ENCODE measurements around the gene DLGAP5. TPM values are rescaled to one million over a fixed set of nuclear protein-coding genes. Genes with fewer than 3 reads are reported as not detected.
A peak's percentile ranks its signal among the peaks of the same experiment; 100 is the strongest.

The DLGAP5 gene
- polyA plus RNA-seq, 4 donors: 0.81 to 13.2 (median 6.6) TPM

- WGBS, 3 donors: 79 to 89% (median 85%) methylated on average over 7 of the region's 7 CpGs
- no peak overlapping the region for H3K4me3 ChIP-seq (ENCODE audit: low read depth in 1 of 3, low read length in 3 of 3)
- FAIRE-seq (no peak), DNase-seq (peak in 1 of 2 donors; percentile 60)
- H3K27me3 ChIP-seq (ENCODE audit: control insufficient read depth in 3 of 3, insufficient read depth in 3 of 3, low read length in 3 of 3): no peaks in the 10 kb centered on the region
- peak overlapping the region in 2 of 3 donors; percentile 53 to 77 for H3K27ac ChIP-seq (ENCODE audit: low read depth in 1 of 3, low read length in 2 of 3)
- no peaks in the 10 kb centered on the region for H3K9me3 ChIP-seq (ENCODE audit: control insufficient read depth in 2 of 2, insufficient read depth in 1 of 2, low read depth in 1 of 2, low read length in 1 of 2)
- peaks cover 12 to 94% (median 13%) of the 10 kb centered on the region in 3 donors for H3K4me1 ChIP-seq (ENCODE audit: control insufficient read depth in 3 of 3, insufficient read depth in 2 of 3, low read depth in 1 of 3, low read length in 2 of 3)
- H3K36me3 ChIP-seq (ENCODE audit: control insufficient read depth in 3 of 3, insufficient read depth in 2 of 3, low read depth in 1 of 3, low read length in 3 of 3): no peaks in the 10 kb centered on the region
Measured at GRCh38 chr14:55117803-55118441, 73.5 kb downstream of the DLGAP5 start.

GRCh38 chr14:55116246-55117030 lies 74.9 kb downstream of the DLGAP5 start:
- DNase-seq (peak; percentile 90 to 93), FAIRE-seq (no peak)
- H3K27ac ChIP-seq (ENCODE audit: low read depth in 1 of 3, low read length in 2 of 3): peak overlapping the region; percentile 77 to 90 (median 85)
- H3K27me3 ChIP-seq (ENCODE audit: control insufficient read depth in 3 of 3, insufficient read depth in 3 of 3, low read length in 3 of 3): no peaks in the 10 kb centered on the region
- peaks cover 12 to 84% (median 13%) of the 10 kb centered on the region in 3 donors for H3K4me1 ChIP-seq (ENCODE audit: control insufficient read depth in 3 of 3, insufficient read depth in 2 of 3, low read depth in 1 of 3, low read length in 2 of 3)
- no peak overlapping the region for H3K4me3 ChIP-seq (ENCODE audit: low read depth in 1 of 3, low read length in 3 of 3)
- 11 to 58% (median 33%) methylated on average over 11 of the region's 11 CpGs for WGBS, 3 donors
- H3K9me3 ChIP-seq (ENCODE audit: control insufficient read depth in 2 of 2, insufficient read depth in 1 of 2, low read depth in 1 of 2, low read length in 1 of 2): no peaks in the 10 kb centered on the region
- H3K36me3 ChIP-seq (ENCODE audit: control insufficient read depth in 3 of 3, insufficient read depth in 2 of 3, low read depth in 1 of 3, low read length in 3 of 3): no peaks in the 10 kb centered on the region

GRCh38 chr14:55115861-55116245 lies 75.5 kb downstream of the DLGAP5 start:
- no peaks in the 10 kb centered on the region for H3K36me3 ChIP-seq (ENCODE audit: control insufficient read depth in 3 of 3, insufficient read depth in 2 of 3, low read depth in 1 of 3, low read length in 3 of 3)
- H3K27me3 ChIP-seq (ENCODE audit: control insufficient read depth in 3 of 3, insufficient read depth in 3 of 3, low read length in 3 of 3): no peaks in the 10 kb centered on the region
- peaks cover 0 to 2% of the 10 kb centered on the region in 2 donors for H3K9me3 ChIP-seq (ENCODE audit: control insufficient read depth in 2 of 2, insufficient read depth in 1 of 2, low read depth in 1 of 2, low read length in 1 of 2)
- peak overlapping the region; percentile 77 to 90 (median 80) for H3K27ac ChIP-seq (ENCODE audit: low read depth in 1 of 3, low read length in 2 of 3)
- WGBS, 3 donors: 37 to 76% (median 66%) methylated on average over 4 of the region's 4 CpGs
- FAIRE-seq: no peak
- H3K4me1 ChIP-seq (ENCODE audit: control insufficient read depth in 3 of 3, insufficient read depth in 2 of 3, low read depth in 1 of 3, low read length in 2 of 3): peaks cover 9 to 84% (median 13%) of the 10 kb centered on the region in 3 donors
- no peak overlapping the region for H3K4me3 ChIP-seq (ENCODE audit: low read depth in 1 of 3, low read length in 3 of 3)
- no peak for DNase-seq

GRCh38 chr14:55115460-55115859 lies 75.9 kb downstream of the DLGAP5 start:
- 38 to 65% (median 46%) methylated on average over 3 of the region's 3 CpGs for WGBS, 3 donors
- FAIRE-seq (no peak), DNase-seq (peak in 1 of 2 donors; percentile 48)
- peaks cover 7 to 82% (median 11%) of the 10 kb centered on the region in 3 donors for H3K4me1 ChIP-seq (ENCODE audit: control insufficient read depth in 3 of 3, insufficient read depth in 2 of 3, low read depth in 1 of 3, low read length in 2 of 3)
- H3K27ac ChIP-seq (ENCODE audit: low read depth in 1 of 3, low read length in 2 of 3): peak overlapping the region; percentile 73 to 80 (median 77)
- H3K27me3 ChIP-seq (ENCODE audit: control insufficient read depth in 3 of 3, insufficient read depth in 3 of 3, low read length in 3 of 3): no peaks in the 10 kb centered on the region
- peaks cover 0 to 3% of the 10 kb centered on the region in 2 donors for H3K9me3 ChIP-seq (ENCODE audit: control insufficient read depth in 2 of 2, insufficient read depth in 1 of 2, low read depth in 1 of 2, low read length in 1 of 2)
- no peaks in the 10 kb centered on the region for H3K36me3 ChIP-seq (ENCODE audit: control insufficient read depth in 3 of 3, insufficient read depth in 2 of 3, low read depth in 1 of 3, low read length in 3 of 3)
- H3K4me3 ChIP-seq (ENCODE audit: low read depth in 1 of 3, low read length in 3 of 3): no peak overlapping the region

- DNase-seq: peak; percentile 91 to 97
- peak overlapping the region; percentile 55 to 80 (median 77) for H3K27ac ChIP-seq (ENCODE audit: low read depth in 1 of 3, low read length in 2 of 3)
- no peak overlapping the region for H3K4me3 ChIP-seq (ENCODE audit: low read depth in 1 of 3, low read length in 3 of 3)
- peaks cover 4 to 75% (median 7%) of the 10 kb centered on the region in 3 donors for H3K4me1 ChIP-seq (ENCODE audit: control insufficient read depth in 3 of 3, insufficient read depth in 2 of 3, low read depth in 1 of 3, low read length in 2 of 3)
- no peaks in the 10 kb centered on the region for H3K36me3 ChIP-seq (ENCODE audit: control insufficient read depth in 3 of 3, insufficient read depth in 2 of 3, low read depth in 1 of 3, low read length in 3 of 3)
- WGBS, 3 donors: 14 to 58% (median 38%) methylated on average over 2 of the region's 2 CpGs
- H3K27me3 ChIP-seq (ENCODE audit: control insufficient read depth in 3 of 3, insufficient read depth in 3 of 3, low read length in 3 of 3): no peaks in the 10 kb centered on the region
- no peak for FAIRE-seq
- H3K9me3 ChIP-seq (ENCODE audit: control insufficient read depth in 2 of 2, insufficient read depth in 1 of 2, low read depth in 1 of 2, low read length in 1 of 2): peaks cover 0 to 3% of the 10 kb centered on the region in 2 donors
Measured at GRCh38 chr14:55114720-55115119, 76.7 kb downstream of the DLGAP5 start.

GRCh38 chr14:55111122-55111708 lies 80.2 kb downstream of the DLGAP5 start:
- Histone ChIP-seq H3K36me3 (ENCODE audit: control insufficient read depth in 3 of 3, insufficient read depth in 2 of 3, low read depth in 1 of 3, low read length in 3 of 3) (no peaks in the 10 kb centered on the region), H3K9me3 (ENCODE audit: control insufficient read depth in 2 of 2, insufficient read depth in 1 of 2, low read depth in 1 of 2, low read length in 1 of 2) (peaks cover 0 to 3% of the 10 kb centered on the region in 2 donors), H3K4me1 (ENCODE audit: control insufficient read depth in 3 of 3, insufficient read depth in 2 of 3, low read depth in 1 of 3, low read length in 2 of 3) (peaks cover 4 to 59% (median 5%) of the 10 kb centered on the region in 3 donors), H3K4me3 (ENCODE audit: low read depth in 1 of 3, low read length in 3 of 3) (no peak overlapping the region), H3K27ac (ENCODE audit: low read depth in 1 of 3, low read length in 2 of 3) (peak overlapping the region in 1 of 3 donors; percentile 22), H3K27me3 (ENCODE audit: control insufficient read depth in 3 of 3, insufficient read depth in 3 of 3, low read length in 3 of 3) (no peaks in the 10 kb centered on the region)
- no peak for DNase-seq
- FAIRE-seq: no peak
- WGBS, 3 donors: 82 to 89% (median 86%) methylated on average over 10 of the region's 10 CpGs

GRCh38 chr14:55109836-55110235 lies 81.5 kb downstream of the DLGAP5 start:
- no peaks in the 10 kb centered on the region for H3K27me3 ChIP-seq (ENCODE audit: control insufficient read depth in 3 of 3, insufficient read depth in 3 of 3, low read length in 3 of 3)
- 87 to 100% (median 96%) methylated on average over 1 of the region's 1 CpG for WGBS, 3 donors
- H3K9me3 ChIP-seq (ENCODE audit: control insufficient read depth in 2 of 2, insufficient read depth in 1 of 2, low read depth in 1 of 2, low read length in 1 of 2): peaks cover 0 to 3% of the 10 kb centered on the region in 2 donors
- H3K4me3 ChIP-seq (ENCODE audit: low read depth in 1 of 3, low read length in 3 of 3): no peak overlapping the region
- H3K4me1 ChIP-seq (ENCODE audit: control insufficient read depth in 3 of 3, insufficient read depth in 2 of 3, low read depth in 1 of 3, low read length in 2 of 3): peaks cover 0 to 51% (median 9%) of the 10 kb centered on the region in 3 donors
- H3K36me3 ChIP-seq (ENCODE audit: control insufficient read depth in 3 of 3, insufficient read depth in 2 of 3, low read depth in 1 of 3, low read length in 3 of 3): no peaks in the 10 kb centered on the region
- no peak overlapping the region for H3K27ac ChIP-seq (ENCODE audit: low read depth in 1 of 3, low read length in 2 of 3)
- DNase-seq (no peak), FAIRE-seq (no peak)

- H3K36me3 ChIP-seq (ENCODE audit: control insufficient read depth in 3 of 3, insufficient read depth in 2 of 3, low read depth in 1 of 3, low read length in 3 of 3): no peaks in the 10 kb centered on the region
- no peak for FAIRE-seq
- H3K4me1 ChIP-seq (ENCODE audit: control insufficient read depth in 3 of 3, insufficient read depth in 2 of 3, low read depth in 1 of 3, low read length in 2 of 3): peaks cover 7 to 51% (median 21%) of the 10 kb centered on the region in 3 donors
- WGBS, 3 donors: 26 to 34% (median 29%) methylated on average over 19 of the region's 19 CpGs
- peaks cover 0 to 13% of the 10 kb centered on the region in 2 donors for H3K9me3 ChIP-seq (ENCODE audit: control insufficient read depth in 2 of 2, insufficient read depth in 1 of 2, low read depth in 1 of 2, low read length in 1 of 2)
- peak overlapping the region; percentile 94 to 99 (median 99) for H3K27ac ChIP-seq (ENCODE audit: low read depth in 1 of 3, low read length in 2 of 3)
- no peaks in the 10 kb centered on the region for H3K27me3 ChIP-seq (ENCODE audit: control insufficient read depth in 3 of 3, insufficient read depth in 3 of 3, low read length in 3 of 3)
- H3K4me3 ChIP-seq (ENCODE audit: low read depth in 1 of 3, low read length in 3 of 3): no peak overlapping the region
- DNase-seq: peak; percentile 84 to 85
Measured at GRCh38 chr14:55107766-55108554, 83.4 kb downstream of the DLGAP5 start.

Data from small intestine (tissue), 7 donors.